HK-2 (cell line): ENCODE data around the gene EVI5L.
"Not testable (repeated sequence)": the region's sequence is repeated elsewhere in the genome, so short reads cannot be mapped to it uniquely, and the experiment has no call there.

ENCODE experiments used
- DNase-seq: peaks from one replicate; pipeline ENCODE4 v3.0.0-alpha.2; 2018; ENCODE audit not compliant: unreplicated experiment

EVI5L gene

DNA sequence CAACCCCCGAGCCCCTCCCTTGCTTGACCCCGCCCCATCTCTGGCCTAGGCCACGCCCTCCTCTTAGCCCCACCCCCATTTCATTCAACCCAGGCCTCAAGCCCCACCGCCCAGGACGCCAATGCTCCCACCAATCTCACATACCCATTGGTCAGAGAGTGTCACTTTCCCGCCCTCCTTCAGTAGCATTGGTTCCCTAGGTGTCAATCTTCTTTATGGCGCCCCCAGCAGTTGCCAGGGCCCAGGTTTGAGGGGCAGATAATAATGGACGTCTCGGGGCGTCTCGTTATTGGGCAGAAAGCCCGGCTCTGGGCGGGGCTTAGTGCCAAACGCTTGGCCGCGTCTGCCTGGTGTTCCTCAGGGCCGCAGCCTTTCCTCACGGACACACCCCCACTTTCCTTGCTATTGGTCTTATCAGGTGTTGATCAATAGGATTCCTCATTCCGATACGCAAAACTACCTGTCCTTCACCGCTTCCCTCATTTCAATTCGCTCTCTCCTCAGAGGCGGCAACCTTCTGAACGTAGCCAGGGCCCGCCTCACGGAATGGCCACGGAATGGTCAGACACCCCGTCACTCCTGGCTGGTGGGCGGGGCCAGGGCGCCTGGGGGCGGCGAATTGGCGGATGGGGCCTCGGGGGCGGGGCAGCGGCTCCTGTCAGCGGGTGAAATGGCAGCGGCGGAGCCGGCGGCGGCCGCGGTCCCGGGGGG lies at the start of gene EVI5L:
Gene EVI5L (plus strand): TSS at position 658 of the 711 bp plus-strand sequence. CDS start 16,325 bp downstream, outside the sequence.
- DNase-seq = peak; percentile 99

DNA sequence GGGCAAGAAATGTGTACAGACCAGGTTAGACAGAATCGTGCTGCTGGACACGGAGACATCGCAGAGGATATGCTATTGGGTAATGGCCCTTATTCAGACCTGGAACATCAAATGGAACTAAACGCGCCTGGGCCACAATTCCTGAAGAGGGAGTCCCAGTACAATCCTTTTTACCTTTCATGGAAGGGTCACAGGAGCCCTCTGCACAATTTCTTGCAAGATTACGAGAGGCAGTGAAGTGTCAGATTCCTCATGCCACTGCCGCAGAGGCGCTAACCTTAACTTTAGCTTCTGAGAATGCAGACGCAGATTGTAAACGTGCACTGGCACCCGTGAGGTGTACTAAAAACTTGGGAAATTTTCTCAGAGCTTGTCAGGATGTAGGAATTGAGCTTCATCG lies 48.9 kb upstream of the EVI5L start:
- no peak for DNase-seq

DNA sequence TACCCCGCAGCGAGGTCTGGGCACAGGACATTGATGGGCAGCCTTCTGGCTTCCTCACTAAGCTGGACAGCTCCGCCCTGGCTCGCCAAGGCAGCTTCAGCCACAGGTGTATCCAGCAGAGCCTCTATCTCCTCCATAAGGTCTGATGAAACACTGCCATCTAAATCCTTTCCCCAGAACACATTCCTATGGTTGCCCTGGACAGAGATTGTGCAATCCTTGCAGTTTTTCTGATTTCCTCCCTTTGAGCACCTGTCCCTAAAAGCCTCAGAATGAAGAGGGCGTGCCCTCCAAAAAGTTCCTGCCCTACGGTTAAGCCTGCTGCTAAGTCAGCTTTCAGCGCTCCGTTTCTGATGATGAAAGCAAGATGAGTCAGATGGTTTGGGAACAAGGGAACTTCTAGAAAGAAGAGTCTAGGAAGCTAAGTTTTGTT lies 46.0 kb upstream of the EVI5L start:
- DNase-seq = no peak

DNA sequence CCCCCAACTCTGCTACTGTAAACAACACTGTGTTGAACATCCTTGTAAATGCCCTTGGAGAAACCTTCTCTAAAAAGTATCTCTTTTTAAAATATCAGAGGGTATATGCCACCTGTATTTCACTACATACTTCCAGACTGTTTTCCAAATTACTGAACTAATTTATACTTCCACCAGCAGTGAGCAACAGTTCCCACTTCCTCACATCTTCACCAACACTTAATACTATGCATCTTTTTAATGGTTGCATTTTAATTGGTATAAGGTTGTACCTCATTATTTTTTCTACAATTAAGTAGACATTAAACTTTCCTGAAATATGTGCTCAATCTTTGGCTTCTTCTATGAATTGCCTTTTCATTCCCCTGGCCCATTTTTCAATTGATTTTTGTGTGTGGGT lies 45.2 kb upstream of the EVI5L start:
- DNase-seq = no peak

DNA sequence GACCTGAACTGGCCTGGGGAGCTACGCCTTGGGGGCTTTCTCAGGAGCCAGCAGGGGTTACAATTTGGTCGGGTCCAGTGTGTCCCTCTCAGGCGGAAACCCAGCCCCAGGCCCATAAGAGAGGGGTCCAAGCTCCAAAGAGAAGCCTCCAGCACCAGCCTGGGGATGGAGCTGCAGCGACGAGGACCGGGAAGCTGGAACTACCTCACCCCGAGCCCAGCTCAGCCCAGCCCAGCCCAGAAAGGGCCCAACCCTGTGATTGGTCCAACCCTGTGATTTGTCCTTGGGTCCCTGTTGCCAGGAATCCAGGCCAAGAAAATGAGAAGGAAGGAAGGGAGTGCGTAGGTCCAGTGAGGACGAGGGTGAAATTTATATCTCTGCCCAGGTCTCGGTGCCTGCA lies 42.9 kb upstream of the EVI5L start:
- DNase-seq = no peak

DNA sequence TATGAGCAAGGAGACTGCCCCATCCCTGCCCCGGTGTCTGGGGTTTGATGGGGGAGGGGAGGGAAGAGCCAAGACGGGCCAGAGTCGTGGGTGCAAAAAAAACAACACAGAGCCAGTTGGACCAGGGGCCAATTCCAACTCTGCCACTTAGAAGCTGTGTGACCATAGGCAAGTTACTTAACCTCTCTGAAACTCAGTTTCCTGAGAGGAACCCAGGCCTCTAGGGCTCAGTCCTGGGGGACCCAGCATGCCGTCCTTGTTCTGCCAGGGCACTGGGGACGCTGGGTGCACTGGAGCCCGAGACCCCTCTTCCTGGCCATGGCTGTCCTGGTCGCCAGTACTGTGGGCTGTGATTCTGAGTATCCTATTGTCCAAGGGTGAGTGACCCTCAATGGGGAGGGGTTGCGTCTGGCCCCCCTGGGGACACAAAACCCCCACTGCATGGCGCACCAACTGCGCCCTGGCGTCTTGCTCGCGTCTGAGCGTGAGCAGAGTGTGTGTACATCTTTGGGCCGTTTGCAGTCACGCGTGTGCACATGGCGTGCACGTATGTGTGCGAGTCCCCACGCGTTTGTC lies 42.3 kb upstream of the EVI5L start:
- DNase-seq = no peak

DNA sequence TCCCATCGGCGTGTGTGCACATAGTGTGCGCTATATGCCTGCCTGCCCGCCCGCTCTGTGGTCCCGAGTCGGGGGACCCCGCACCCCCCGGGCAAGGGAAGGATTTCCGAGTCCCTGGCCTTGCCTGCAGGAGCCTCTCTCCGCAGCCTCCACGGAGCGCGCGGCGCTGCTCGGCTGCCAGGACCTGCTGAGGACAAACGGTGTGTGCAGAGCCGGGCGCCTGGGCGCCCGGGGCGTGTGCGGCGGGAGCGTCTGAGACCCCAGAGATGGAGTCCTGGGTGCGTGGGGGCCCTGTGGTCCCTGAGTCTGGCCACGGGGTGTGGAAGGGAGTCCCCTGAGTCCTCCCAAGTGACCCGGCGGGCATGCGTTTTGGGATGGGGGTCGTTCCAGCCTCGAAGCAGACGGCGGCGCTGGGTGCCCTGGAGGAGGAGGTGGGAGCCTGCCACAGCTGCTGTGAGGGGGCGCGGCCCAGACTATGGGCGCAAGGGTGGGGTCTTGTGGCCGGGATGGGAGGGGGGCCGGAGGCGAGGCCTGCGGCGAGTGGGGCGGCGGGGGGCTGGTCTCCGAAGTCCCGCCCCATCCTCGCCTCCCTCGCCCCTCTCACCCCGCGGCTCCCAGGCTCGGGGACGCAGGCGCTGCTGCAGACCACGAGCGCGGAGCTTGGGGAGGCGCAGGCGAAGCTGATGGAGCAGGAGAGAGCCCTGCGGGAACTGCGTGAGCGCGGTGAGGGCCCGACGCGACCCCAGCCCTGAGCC lies 41.7 kb upstream of the EVI5L start:
- DNase-seq = no peak

DNA sequence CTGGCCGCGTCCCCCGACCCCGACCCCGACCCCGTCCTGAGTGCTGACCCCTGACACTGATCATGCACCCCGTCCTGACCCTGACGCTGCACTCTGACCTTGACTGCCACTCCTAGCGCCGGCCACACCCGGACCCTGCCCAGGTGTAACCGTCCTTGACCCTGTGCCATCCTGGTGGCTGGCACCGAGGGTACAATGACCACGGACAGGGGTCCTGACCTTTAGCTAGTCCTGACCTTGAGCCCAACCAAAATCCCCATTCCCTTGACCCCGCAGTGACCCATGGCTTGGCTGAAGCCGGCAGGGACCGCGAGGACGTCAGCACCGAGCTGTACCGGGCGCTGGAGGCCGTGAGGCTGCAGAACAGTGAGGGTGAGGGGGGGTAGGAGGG lies 41.1 kb upstream of the EVI5L start:
- no peak for DNase-seq

DNA sequence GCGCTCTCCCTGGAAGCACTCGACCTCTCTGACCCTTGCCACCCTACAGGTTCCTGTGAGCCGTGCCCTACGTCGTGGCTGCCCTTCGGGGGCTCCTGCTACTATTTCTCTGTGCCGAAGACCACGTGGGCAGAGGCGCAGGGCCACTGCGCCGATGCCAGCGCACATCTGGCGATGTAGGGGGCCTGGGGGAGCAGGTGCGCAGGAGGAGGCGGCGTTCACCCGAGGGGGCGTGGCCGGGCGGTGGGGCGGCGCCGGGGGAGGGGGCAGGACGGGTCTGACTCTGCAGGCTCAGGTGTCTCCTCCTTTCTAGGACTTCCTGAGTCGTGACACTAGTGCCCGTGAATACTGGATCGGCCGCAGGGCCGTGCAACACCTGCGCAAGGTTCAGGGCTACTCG lies 40.6 kb upstream of the EVI5L start:
- DNase-seq = no peak

DNA sequence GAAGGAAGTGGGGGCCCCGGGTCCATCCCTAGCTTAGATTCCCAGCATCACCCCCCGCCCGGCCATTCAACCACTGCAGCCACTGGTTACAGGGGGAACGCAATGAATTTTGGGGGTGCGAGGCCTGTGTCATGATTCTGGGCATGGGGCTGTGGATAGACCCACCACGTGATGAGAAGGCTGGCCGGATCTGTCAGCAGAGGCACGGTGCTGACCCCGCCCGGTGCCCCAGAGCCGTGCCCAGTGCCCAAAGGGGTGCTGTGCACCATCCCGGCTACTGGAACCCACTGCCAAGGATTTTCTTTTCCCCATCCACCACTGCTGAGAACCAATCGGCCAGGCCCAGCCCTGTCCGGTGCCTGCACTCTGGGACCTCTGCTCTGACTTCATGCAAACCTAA lies 39.6 kb upstream of the EVI5L start:
- no peak for DNase-seq

DNA sequence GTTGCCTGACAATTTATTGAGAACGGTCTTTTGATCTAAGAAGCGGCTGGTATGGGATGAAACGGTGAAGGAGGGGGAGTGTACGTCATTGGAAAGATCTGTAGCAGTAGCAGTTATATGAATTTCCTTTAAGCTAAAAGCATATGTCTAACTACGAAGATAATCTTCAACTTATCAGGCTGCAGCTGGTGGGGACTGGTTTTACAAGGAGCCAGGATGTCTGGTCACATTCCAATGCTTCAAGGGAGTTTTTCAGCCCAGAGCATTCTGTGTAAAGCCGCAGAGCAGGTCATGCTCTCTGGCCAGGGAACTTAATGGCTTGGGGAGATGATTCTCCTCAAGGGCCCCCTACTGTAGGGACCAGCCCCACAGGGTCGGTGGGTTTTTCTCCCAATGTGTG lies 37.7 kb upstream of the EVI5L start:
- DNase-seq = no peak

DNA sequence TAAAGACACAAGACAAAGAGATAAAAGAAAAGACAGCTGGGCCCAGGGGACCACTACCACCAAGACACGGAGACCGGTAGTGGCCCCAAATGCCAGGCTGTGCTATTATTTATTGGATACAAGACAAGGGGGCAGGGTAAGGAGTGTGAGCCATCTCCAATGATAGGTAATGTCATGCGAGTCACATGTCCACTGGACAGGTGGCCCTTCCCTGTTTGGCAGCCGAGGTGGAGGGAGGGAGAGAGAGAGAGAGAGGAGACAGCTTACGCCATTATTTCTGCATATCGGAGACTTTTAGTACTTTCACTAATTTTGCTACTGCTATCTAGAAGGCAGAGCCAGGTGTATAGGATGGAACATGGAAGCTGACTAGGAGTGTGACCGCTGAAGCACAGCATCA lies 37.3 kb upstream of the EVI5L start:
- not testable (repeated sequence) for DNase-seq

DNA sequence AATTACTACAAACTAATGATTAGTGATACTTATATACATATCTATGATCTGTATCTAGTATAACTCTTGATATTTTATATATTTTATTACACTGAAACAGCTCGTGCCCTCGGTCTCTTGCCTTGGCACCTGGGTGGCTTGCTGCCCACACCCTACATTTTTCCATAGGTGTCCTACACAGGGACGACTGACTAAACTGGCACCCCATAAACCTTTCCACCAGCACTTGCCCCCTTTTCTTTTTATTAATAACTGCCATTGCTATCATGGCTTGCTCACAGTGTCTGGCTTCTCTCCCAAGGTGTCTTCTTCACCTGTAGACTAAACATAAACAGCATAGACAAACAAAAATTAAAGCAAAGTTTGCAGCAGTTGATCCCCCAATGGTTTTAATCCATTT lies 36.5 kb upstream of the EVI5L start:
- DNase-seq = no peak

DNA sequence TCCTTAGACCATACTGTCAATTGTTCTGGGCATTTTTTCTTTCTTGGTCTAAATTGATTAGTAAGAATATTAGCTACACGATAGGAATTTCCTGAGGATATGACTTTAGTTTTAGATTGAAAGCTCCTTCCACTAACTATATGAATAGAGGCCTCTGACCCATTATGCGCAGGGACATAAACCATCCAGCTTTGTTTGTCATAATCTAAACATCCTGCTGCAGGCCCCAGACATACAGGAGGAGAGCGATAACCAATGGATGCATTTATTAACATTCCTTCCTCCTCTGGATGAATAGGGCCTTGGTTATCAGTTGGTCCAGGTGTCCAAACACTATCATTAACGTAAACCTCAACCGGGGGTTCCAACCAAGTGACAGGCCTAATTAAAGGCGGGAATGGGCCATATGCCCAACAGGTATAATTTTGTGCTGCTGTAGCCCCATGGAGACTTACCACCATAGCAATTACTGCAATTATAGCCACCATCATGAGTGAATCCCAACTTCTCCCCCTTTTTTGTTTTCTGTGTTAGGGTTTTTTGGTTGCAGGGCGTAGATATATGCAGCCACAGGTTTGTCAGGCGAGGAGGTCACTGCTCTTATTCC lies 34.4 kb upstream of the EVI5L start:
- no peak for DNase-seq

DNA sequence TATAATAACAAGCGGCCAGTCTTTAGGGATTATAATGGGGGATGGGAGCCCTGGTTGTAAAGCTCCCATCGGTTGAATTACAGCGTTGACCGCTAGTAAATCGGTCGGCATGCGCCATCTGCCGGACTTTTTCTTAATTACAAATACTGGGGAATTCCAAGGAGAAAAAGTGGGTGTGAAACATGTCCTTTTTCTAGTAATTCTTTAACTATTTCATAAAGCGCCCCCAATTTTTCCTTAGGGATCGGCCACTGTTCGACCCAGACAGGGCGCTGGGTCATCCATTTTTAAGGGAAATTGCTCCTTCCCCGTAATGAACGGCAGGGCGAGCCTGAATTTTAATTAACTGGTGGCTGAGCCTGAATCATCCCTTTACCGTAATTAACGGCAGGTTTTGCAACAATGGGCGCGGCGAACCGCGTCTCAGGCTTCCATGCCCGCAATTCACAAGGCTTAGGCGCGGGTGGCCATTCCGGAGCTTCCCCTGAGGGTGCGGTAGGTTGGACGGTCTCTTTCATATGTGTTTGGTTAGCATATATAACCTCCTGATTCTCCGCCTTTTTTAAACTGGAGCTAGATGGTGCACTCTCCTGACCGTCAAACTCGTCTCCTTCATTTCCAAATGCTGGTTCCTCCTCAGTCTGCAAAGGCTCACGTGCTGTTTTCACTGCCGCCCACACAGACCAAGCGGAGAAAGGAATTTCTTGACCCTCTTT lies 30.2 kb upstream of the EVI5L start:
- DNase-seq = peak; percentile 46

DNA sequence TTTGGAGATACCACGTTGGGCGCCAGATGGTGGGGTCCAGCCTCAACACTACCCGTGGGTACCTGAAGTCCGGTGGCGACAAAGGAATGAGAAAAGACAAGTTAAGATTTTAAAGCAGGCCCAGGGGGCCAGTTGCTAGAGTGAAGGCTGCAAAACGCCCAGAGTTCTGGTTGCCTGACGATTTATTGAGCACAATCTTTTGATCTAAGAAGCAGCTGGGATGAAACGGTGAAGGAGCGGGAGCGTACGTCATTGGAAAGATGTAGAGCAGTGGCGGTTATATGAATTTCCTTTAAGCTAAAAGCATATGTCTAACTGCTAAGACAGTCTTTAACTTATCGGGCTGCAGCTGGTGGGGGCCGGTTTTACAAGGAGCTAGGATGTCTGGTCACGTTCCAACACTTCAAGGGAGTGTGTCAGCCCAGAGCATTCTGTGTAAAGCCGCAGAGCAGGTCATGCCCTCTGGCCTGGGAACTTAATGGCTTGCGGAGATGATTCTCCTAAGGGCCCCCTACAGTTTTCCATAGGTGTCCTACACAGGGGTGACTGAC lies 28.9 kb upstream of the EVI5L start:
- DNase-seq = no peak

DNA sequence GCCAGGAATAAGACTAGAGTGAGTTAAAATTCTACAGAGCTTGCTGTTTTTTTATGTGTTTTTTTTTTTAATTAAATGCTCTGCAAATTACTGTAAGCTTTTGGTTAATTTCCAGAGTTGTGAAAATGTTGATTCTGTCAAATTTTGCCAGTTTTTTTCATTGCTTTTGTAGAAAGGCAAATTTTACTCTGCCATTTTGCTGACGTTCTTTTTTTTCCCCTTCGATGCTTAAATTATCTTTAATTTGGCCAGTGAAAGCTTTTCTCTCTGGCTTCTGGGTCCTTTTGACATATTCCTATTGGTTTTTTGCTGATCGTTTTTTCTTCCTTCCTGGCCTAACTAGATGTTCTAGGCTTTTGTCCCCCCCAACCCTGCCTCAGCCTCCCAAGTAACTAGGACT lies 23.8 kb upstream of the EVI5L start:
- no peak for DNase-seq

DNA sequence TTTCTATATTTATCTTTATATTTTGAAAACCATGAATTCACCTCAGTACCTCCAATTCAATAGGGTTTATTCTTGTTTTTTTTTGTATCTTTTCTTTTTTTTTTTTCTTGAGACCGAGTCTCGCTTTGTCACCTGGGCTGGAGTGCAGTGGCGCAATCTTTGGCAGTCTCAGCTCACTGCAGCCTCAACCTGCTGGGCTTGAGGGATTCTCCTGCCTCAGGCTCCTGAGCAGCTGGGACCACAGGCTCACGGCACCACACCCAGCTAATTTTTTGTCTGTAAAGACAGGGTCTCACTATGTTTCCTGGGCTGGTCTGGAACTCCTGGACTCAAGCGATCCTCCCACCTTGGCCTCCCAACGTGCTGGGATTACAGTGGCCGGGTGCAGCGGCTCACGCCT lies 23.1 kb upstream of the EVI5L start:
- no peak for DNase-seq

DNA sequence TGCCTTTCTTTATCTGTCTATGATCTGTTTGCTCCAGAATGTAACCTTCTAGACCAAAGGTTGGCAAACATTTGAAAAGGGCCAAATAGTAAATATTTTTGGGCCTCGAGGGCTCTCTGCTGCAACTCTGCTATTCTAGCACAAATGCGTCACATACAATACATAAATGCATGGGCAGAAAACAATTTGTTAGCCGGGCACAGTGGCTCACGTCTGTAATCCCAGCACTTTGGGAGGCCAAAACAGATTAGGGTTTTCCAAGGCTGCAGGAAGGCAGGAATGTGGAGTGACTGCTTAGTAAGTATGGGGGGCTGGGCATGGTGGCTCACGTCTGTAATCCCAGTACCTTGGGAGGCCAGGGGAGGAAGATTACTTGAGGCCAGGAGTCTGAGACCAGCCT lies 21.9 kb upstream of the EVI5L start:
- DNase-seq = no peak

DNA sequence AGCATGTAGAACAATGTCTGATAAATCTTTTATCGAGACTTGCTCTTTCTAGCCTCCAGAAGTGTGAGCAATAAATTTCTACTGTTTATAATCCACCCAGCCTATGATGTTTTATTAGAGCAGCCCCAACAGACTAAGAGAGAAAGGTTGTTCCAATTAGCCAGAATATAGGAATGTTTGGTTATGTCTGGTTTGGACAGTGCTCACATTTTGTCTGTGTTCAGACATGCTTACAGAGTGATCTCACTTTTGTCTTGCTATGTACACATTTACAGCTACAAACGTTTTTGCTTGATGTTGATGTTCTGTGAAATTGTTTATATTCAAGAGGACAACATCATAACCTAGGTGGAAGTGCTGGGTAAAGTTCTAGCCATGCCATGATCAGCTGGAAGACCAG lies 18.0 kb upstream of the EVI5L start:
- no peak for DNase-seq

DNA sequence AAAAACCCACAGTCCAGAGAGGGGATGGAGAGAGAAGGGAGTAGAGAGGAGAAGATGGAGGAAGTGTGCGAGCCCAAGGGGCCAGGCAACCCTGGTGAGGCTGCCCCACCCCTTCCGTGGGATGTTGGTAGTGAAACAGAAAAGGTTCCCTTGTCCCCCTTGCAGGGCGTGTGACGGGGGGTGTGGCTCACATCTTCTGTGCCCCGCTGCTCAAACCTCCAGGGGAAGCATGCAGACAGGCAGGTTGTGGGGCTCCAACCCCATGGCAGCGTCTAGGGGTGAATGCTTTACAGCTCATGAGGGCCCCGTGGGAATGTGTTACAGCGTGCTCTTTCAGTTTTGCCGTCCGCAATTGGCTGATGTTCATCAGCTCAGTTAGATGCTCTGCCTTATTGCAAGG lies 14.7 kb upstream of the EVI5L start:
- DNase-seq = no peak

DNA sequence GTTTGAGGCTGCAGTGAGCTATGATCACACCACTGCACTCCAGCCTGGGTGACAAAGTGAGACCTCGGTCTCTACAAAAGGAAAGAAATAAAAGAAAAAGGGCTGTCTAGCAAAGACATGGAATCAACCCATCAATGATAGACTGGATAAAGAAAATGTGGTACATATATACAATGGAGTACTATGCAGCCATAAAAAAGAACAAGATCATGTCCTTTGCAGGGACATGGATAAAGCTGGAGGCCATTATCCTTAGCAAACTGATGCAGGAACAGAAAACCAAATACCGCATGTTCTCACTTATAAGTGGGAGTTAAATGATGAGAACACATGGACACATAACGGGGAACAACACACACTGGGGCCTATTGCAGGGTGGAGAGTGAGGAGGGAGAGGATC lies 14.0 kb upstream of the EVI5L start:
- DNase-seq = not testable (repeated sequence)
